ENCODE data around the gene PTPN1. TPM values are rescaled to one million over a fixed set of nuclear protein-coding genes. Genes with fewer than 3 reads are reported as not detected.

PTPN1 gene
- total RNA-seq, 1 experiment from 2014 or later = 30.8 TPM

GRCh38 chr20:50525681-50526080 lies 15.5 kb downstream of the PTPN1 start:
- Histone ChIP-seq H3K23me2 (ENCODE audit: insufficient read length, low read depth, low read length, poor library complexity, severe bottlenecking) (no peaks in the 10 kb centered on the region), H3K14ac (ENCODE audit: insufficient read depth, low read length) (no peak overlapping the region), H3T11ph (ENCODE audit: low read length) (no peak overlapping the region), H2BK5ac (ENCODE audit: insufficient read length, low read length) (no peak overlapping the region), H3K79me2 (ENCODE audit: insufficient read depth, low read length) (peaks cover 10% of the 10 kb centered on the region; the same call in 1 of the 2 replicates), H3K4me1 (ENCODE audit: insufficient read depth, low read length) (no peaks in the 10 kb centered on the region; the same call in 1 of the 2 replicates), H3K27me3 (ENCODE audit: insufficient read depth, low read length) (no peaks in the 10 kb centered on the region), H2BK15ac (ENCODE audit: low read depth, low read length) (no peak overlapping the region), H2AK5ac (ENCODE audit: insufficient read length, low read length) (no peak overlapping the region), H2AFZ (ENCODE audit: low read length) (no peak overlapping the region), H3K23ac (ENCODE audit: insufficient read length, low read depth, low read length) (no peak overlapping the region), H3K79me1 (ENCODE audit: insufficient read depth, low read depth, low read length, poor library complexity, severe bottlenecking) (no peaks in the 10 kb centered on the region), H4K8ac (replicated peaks; ENCODE audit: insufficient read length, low read depth, low read length) (no peak overlapping the region), H2BK120ac (ENCODE audit: low read depth, low read length, poor library complexity, severe bottlenecking) (no peak overlapping the region), H2BK20ac (ENCODE audit: low read depth, low read length, poor library complexity, severe bottlenecking) (no peak overlapping the region), H4K91ac (ENCODE audit: insufficient read length, low read depth, low read length) (no peak overlapping the region), H3K4me2 (ENCODE audit: insufficient read depth, insufficient read length, low read length) (no peak overlapping the region), H4K20me1 (ENCODE audit: control insufficient read depth, insufficient read depth, insufficient read length) (no peaks in the 10 kb centered on the region), H4K5ac (ENCODE audit: insufficient read length, low read depth, low read length) (no peak overlapping the region), H3K18ac (ENCODE audit: insufficient read length, low read depth, low read length) (no peak overlapping the region), H3K9me3 (ENCODE audit: control insufficient read depth, low read depth, low read length) (no peaks in the 10 kb centered on the region), H2BK12ac (ENCODE audit: insufficient read length, low read depth, low read length) (no peak overlapping the region), H3K56ac (ENCODE audit: insufficient read length, low read depth, low read length) (no peak overlapping the region), H3K27ac (ENCODE audit: insufficient read length, low read depth, low read length) (no peak overlapping the region), H3K4ac (ENCODE audit: low read depth, low read length) (no peak overlapping the region), H3K9ac (ENCODE audit: extremely low read depth, insufficient read length, low read length) (no peak overlapping the region)
- TF ChIP-seq CTCF (conservative IDR thresholded peaks at IDR 0.05) = no peak
- H3K4me1 Mint-ChIP-seq = peaks cover 10 to 12% of the 10 kb centered on the region in 2 experiments
- H3K27me3 Mint-ChIP-seq (ENCODE audit: low read depth) = no peaks in the 10 kb centered on the region
- H3K36me3 Mint-ChIP-seq (ENCODE audit: insufficient read depth in 1 of 3, low read depth in 3 of 3) = no peaks in the 10 kb centered on the region
- H3K27ac Mint-ChIP-seq = no peak overlapping the region; a peak in 1 of 7 replicates
- DNase-seq = no peak
- H3K4me3 Mint-ChIP-seq = no peak overlapping the region
- H3K9me3 Mint-ChIP-seq = no peaks in the 10 kb centered on the region
- no CpG with 5 or more reads among the region's 4 CpGs for WGBS (ENCODE audit: extremely low coverage, insufficient read length, low lambda C conversion rate)
